H9 (cell line): Measurements from ENCODE around the gene LINC00305. TPM values are rescaled to one million over a fixed set of nuclear protein-coding genes. Genes with fewer than 3 reads are reported as not detected.

ENCODE experiments used
- DNase-seq: peaks from one replicate; pipeline ENCODE4 v3.0.0-alpha.2; 2017
- H2AFZ ChIP-seq: one replicate; pipeline ENCODE4 v1.6.1; 2013; ENCODE audit warnings: mild to moderate bottlenecking, low read length, control low read depth, moderate library complexity
- H2AK5ac ChIP-seq: 2 replicates; pipeline ENCODE4 v1.6.1; 2013; ENCODE audit warnings: low read length, control low read depth, mixed read lengths; ENCODE audit not compliant: insufficient read length
- H2BK120ac ChIP-seq: one replicate; pipeline ENCODE4 v1.6.1; 2013; ENCODE audit warnings: low read depth, mild to moderate bottlenecking, low read length, control low read depth, inconsistent platforms; ENCODE audit not compliant: poor library complexity, severe bottlenecking
- H2BK12ac ChIP-seq: 2 replicates; pipeline ENCODE4 v1.6.1; 2013; ENCODE audit warnings: low read length, control low read depth, mixed read lengths, low read depth; ENCODE audit not compliant: insufficient read length
- H2BK15ac ChIP-seq: 2 replicates; pipeline ENCODE4 v1.6.1; 2013; ENCODE audit warnings: low read depth, low read length, control low read depth
- H2BK20ac ChIP-seq: one replicate; pipeline ENCODE4 v1.6.1; 2013; ENCODE audit warnings: low read depth, mild to moderate bottlenecking, low read length, control low read depth, inconsistent platforms; ENCODE audit not compliant: poor library complexity, severe bottlenecking
- H2BK5ac ChIP-seq: 2 replicates; pipeline ENCODE4 v1.6.1; 2013; ENCODE audit warnings: low read length, control low read depth, mixed read lengths; ENCODE audit not compliant: insufficient read length
- H3K14ac ChIP-seq: 2 replicates; pipeline ENCODE4 v1.6.1; 2013; ENCODE audit warnings: low read length, control low read depth; ENCODE audit not compliant: insufficient read depth
- H3K18ac ChIP-seq: 2 replicates; pipeline ENCODE4 v1.6.1; 2013; ENCODE audit warnings: low read depth, mild to moderate bottlenecking, mixed read lengths, low read length, control low read depth; ENCODE audit not compliant: insufficient read length
- H3K23ac ChIP-seq: 2 replicates; pipeline ENCODE4 v1.6.1; 2013; ENCODE audit warnings: low read length, control low read depth, mixed read lengths, low read depth; ENCODE audit not compliant: insufficient read length
- H3K23me2 ChIP-seq: 2 replicates; pipeline ENCODE4 v1.6.1; 2013; ENCODE audit warnings: low read depth, mild to moderate bottlenecking, mixed read lengths, low read length, control low read depth; ENCODE audit not compliant: insufficient read length, poor library complexity, severe bottlenecking
- H3K27ac ChIP-seq: 2 replicates; pipeline ENCODE4 v1.5.1; 2013; ENCODE audit warnings: low read length, control low read depth, mixed read lengths, low read depth; ENCODE audit not compliant: insufficient read length
- H3K27me3 ChIP-seq: 2 replicates; pipeline ENCODE4 v1.6.1; 2013; ENCODE audit warnings: low read length, control low read depth, inconsistent platforms; ENCODE audit not compliant: insufficient read depth
- H3K4ac ChIP-seq: 2 replicates; pipeline ENCODE4 v1.6.1; 2013; ENCODE audit warnings: low read depth, mild to moderate bottlenecking, control low read depth, inconsistent platforms, low read length, moderate library complexity
- H3K4me1 ChIP-seq: 2 replicates; pipeline ENCODE4 v1.6.1; 2013; ENCODE audit warnings: low read length, control low read depth, inconsistent platforms; ENCODE audit not compliant: insufficient read depth
- H3K4me2 ChIP-seq: 2 replicates; pipeline ENCODE4 v1.6.1; 2013; ENCODE audit warnings: low read length, control low read depth, mixed read lengths; ENCODE audit not compliant: insufficient read length, insufficient read depth
- H3K56ac ChIP-seq: 2 replicates; pipeline ENCODE4 v1.6.1; 2013; ENCODE audit warnings: low read depth, mild to moderate bottlenecking, mixed read lengths, low read length, control low read depth; ENCODE audit not compliant: insufficient read length
- H3K79me1 ChIP-seq: 2 replicates; pipeline ENCODE4 v1.6.1; 2013; ENCODE audit warnings: low read depth, mild to moderate bottlenecking, moderate library complexity, low read length, control low read depth, inconsistent platforms; ENCODE audit not compliant: insufficient read depth, poor library complexity, severe bottlenecking
- H3K79me2 ChIP-seq: 2 replicates; pipeline ENCODE4 v1.6.1; 2013; ENCODE audit warnings: low read length, control low read depth, inconsistent platforms; ENCODE audit not compliant: insufficient read depth
- H3K9ac ChIP-seq: 2 replicates; pipeline ENCODE4 v1.6.1; 2013; ENCODE audit warnings: low read length, control low read depth, mixed read lengths; ENCODE audit not compliant: insufficient read length; ENCODE audit errors: extremely low read depth
- H3K9me3 ChIP-seq: one replicate; pipeline ENCODE4 v1.6.1; 2013; ENCODE audit warnings: low read depth, low read length, inconsistent platforms; ENCODE audit not compliant: control insufficient read depth
- H3T11ph ChIP-seq: one replicate; pipeline ENCODE4 v1.6.1; 2013; ENCODE audit warnings: mild to moderate bottlenecking, low read length, control low read depth, inconsistent platforms
- H4K20me1 ChIP-seq: one replicate; pipeline ENCODE4 v1.6.1; 2013; ENCODE audit not compliant: control insufficient read depth, insufficient read length, insufficient read depth
- H4K5ac ChIP-seq: 2 replicates; pipeline ENCODE4 v1.6.1; 2013; ENCODE audit warnings: low read depth, mild to moderate bottlenecking, mixed read lengths, low read length, control low read depth; ENCODE audit not compliant: insufficient read length
- H4K8ac ChIP-seq: replicated peaks from 2 replicates; pipeline ENCODE4 v1.6.1; 2013; ENCODE audit warnings: low read length, control low read depth, mixed read lengths, low read depth; ENCODE audit not compliant: insufficient read length
- H4K91ac ChIP-seq: 2 replicates; pipeline ENCODE4 v1.6.1; 2013; ENCODE audit warnings: low read depth, mild to moderate bottlenecking, moderate library complexity, mixed read lengths, low read length, control low read depth; ENCODE audit not compliant: insufficient read length
- H3K27ac Mint-ChIP-seq, 3 experiments: 2 replicates in 2 of 3; 3 replicates in 1 of 3; pipeline ENCODE4 v1.8.0; 2020 to 2021; ENCODE audit warnings: mixed read lengths in 3 of 3, mild to moderate bottlenecking in 1 of 3, moderate library complexity in 1 of 3
- H3K27me3 Mint-ChIP-seq: 2 replicates; pipeline ENCODE4 v1.8.0; 2021; ENCODE audit warnings: low read depth, mild to moderate bottlenecking, moderate library complexity, mixed read lengths
- H3K36me3 Mint-ChIP-seq, 3 experiments: 2 replicates in 2 of 3; 3 replicates in 1 of 3; pipeline ENCODE4 v1.8.0; 2020 to 2021; ENCODE audit warnings: low read depth in 3 of 3, mixed read lengths in 3 of 3; ENCODE audit not compliant: insufficient read depth in 1 of 3
- H3K4me1 Mint-ChIP-seq, 2 experiments: 2 replicates each; pipeline ENCODE4 v1.8.0; 2020; ENCODE audit warnings: mixed read lengths in 2 of 2
- H3K4me3 Mint-ChIP-seq, 2 experiments: 2 replicates in 1 of 2; 3 replicates in 1 of 2; pipeline ENCODE4 v1.8.0; 2020 to 2021; ENCODE audit warnings: mild to moderate bottlenecking in 2 of 2, mixed read lengths in 2 of 2, moderate library complexity in 1 of 2
- H3K9me3 Mint-ChIP-seq, 2 experiments: 2 replicates in 1 of 2; 3 replicates in 1 of 2; pipeline ENCODE4 v1.8.0; 2020; ENCODE audit warnings: mild to moderate bottlenecking in 2 of 2, mixed read lengths in 2 of 2, moderate library complexity in 1 of 2
- CTCF ChIP-seq: fragments of 200-600 bp; sonication (generic); conservative IDR thresholded peaks from 3 replicates; pipeline ENCODE4 v1.8.0; 2021; ENCODE audit warnings: antibody characterized with exemption, mild to moderate bottlenecking
- WGBS: extraction: QIAGEN DNeasy Blood & Tissue Kit; methylation state at CpG from one replicate; pipeline ENCODE4 v1.1.7; 2013; ENCODE audit warnings: missing lambda C conversion rate, low lambda C conversion rate, mixed read lengths; ENCODE audit not compliant: insufficient read length; ENCODE audit errors: extremely low coverage; 5-methylcytosine and 5-hydroxymethylcytosine counted together
- long read RNA-seq: library from polyadenylated mRNA; unstranded; transcript quantifications from one replicate; pipeline ENCODE4 v2.0.0, GENCODE V29; 2020
- total RNA-seq: library from RNA; stranded (reverse); gene quantifications from 2 replicates; pipeline ENCODE4 v1.2.1, GENCODE V29; 2021

LINC00305 gene
- total RNA-seq, result not detected in 2 replicates
- long read RNA-seq, result 0 reads

- no peak within 1 kb of the TSS for H3K56ac ChIP-seq
- no peak within 1 kb of the TSS for H3K4ac ChIP-seq
- no peak within 1 kb of the TSS for H2BK12ac ChIP-seq
- H3K14ac ChIP-seq, result no peak within 1 kb of the TSS
- no peak within 1 kb of the TSS for H4K91ac ChIP-seq
- H3K23me2 ChIP-seq, result no peaks in the 10 kb centered on the region
- H2BK15ac ChIP-seq, result no peak within 1 kb of the TSS
- no CpG with 5 or more reads among the region's 3 CpGs for WGBS
- no peak within 1 kb of the TSS for H4K5ac ChIP-seq
- no peak within 1 kb of the TSS for H3K9ac ChIP-seq
- H2BK20ac ChIP-seq, result no peak within 1 kb of the TSS
- no peaks in the 10 kb centered on the region for H3K4me1 ChIP-seq
- no peak within 1 kb of the TSS for H3K27ac Mint-ChIP-seq
- no peak within 1 kb of the TSS for H3K4me2 ChIP-seq
- no peak within 1 kb of the TSS for H2BK120ac ChIP-seq
- no peak within 1 kb of the TSS for H3T11ph ChIP-seq
- H3K4me1 Mint-ChIP-seq, result peaks cover 8 to 10% of the 10 kb centered on the region in 2 experiments
- no peaks in the 10 kb centered on the region for H3K27me3 Mint-ChIP-seq
- DNase-seq, result no peak
- H2BK5ac ChIP-seq, result no peak within 1 kb of the TSS
- no peak for TF ChIP-seq CTCF
- no peaks in the 10 kb centered on the region; a peak in 1 of 7 replicates for H3K36me3 Mint-ChIP-seq
- H4K8ac ChIP-seq, result no peak within 1 kb of the TSS
- no peak within 1 kb of the TSS for H2AFZ ChIP-seq
- H3K27me3 ChIP-seq, result no peaks in the 10 kb centered on the region
- H3K79me2 ChIP-seq, result no peaks in the 10 kb centered on the region
- no peak within 1 kb of the TSS for H3K27ac ChIP-seq
- H4K20me1 ChIP-seq, result no peaks in the 10 kb centered on the region
- no peak within 1 kb of the TSS for H3K23ac ChIP-seq
- no peak within 1 kb of the TSS for H2AK5ac ChIP-seq
- H3K79me1 ChIP-seq, result no peaks in the 10 kb centered on the region
- H3K9me3 ChIP-seq, result no peaks in the 10 kb centered on the region
- H3K18ac ChIP-seq, result no peak within 1 kb of the TSS
- no peak within 1 kb of the TSS for H3K4me3 Mint-ChIP-seq
- H3K9me3 Mint-ChIP-seq, result peaks cover 0 to 5% of the 10 kb centered on the region in 2 experiments; a peak in 1 of 5 replicates
Measured at GRCh38 chr18:64148988-64149387, at the start of gene LINC00305. TSS of gene LINC00305 (minus strand) at chr18:64149088.
